GM21526 (cell line): Measurements from ENCODE around the gene EFNB2.

Experiments used
- ATAC-seq: cut with Tn5 transposase; IDR thresholded peaks from one replicate; pipeline ENCODE4 v1.9.1; 2021; ENCODE audit warnings: moderate library complexity; ENCODE audit not compliant: unreplicated experiment, low FRiP score

EFNB2 gene

DNA sequence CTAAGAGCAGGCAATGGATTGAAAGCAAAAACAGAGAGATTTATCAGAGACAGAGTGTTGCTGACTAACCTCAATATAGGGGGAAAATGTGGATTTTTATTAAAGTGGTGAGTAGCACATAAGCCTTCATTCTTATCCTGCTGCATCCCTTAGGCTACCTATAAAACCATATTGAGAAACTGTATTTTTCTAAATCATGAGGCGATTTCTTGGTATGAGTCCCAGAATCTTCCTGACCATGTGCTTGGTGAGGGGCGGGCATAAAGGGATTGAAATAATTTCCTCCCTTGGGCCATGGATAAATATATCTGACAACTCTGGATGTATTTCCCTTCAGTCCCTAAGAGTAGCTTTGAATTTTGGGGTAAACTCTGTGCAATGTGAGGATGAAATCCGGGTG lies 72.8 kb downstream of the EFNB2 start:
- no peak for ATAC-seq

DNA sequence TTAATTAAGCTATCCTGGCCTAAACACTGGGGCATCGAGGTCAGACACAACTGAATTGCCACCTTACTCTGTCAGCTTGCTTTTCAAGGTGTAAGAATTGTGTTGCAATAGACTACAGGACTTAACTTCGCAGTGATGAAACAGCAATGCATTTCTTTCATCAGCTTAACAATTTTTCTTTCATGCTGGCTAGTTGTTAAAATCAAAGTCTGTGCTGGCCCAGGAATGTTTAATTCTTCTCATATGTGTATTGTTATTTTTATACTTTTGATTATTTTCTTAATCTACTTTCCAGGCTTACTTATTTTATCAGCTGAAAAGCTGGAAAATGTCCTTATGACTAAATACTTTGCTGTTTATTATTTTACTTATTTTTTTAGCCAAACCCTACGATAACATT lies 79.7 kb downstream of the EFNB2 start:
- ATAC-seq: no peak

DNA sequence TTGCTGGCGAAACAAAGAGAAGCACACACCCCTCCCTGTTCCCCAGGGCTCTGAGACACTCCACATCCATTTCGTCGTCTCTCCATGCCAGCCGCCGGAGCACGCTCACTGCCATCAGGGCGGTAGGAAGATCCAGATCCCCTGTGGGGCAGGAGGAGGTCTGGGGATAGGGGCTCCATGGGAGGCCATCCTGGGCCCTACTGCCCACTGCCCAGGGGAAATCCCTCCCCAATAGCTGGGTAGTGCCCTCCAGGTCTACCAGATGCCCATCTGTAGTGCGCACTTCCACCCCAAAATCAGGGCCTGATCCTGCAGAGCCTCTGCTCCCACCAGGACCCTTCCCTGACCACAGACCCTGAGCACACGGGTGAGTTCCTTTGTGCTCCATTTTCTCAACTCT lies 80.3 kb downstream of the EFNB2 start:
- no peak for ATAC-seq

DNA sequence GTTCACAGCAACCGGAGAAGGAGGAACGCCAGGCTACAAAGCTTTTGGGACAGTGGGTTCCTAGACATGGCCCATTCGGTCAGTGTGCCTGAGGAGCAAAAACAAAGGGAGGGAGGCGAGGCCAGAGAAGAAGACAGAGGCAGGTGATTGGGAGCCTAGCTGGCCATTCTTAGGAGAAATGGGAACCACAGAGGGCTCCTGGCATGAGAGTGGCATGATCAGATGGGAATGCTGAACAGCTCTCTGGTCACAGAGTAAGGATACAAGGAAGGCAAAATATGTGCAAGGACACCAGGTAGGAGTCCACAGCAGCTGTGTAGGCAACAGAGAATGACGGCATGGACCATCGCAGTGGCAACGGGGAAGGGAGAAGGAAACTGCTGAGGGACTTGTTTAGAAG lies 82.4 kb downstream of the EFNB2 start:
- no peak for ATAC-seq

DNA sequence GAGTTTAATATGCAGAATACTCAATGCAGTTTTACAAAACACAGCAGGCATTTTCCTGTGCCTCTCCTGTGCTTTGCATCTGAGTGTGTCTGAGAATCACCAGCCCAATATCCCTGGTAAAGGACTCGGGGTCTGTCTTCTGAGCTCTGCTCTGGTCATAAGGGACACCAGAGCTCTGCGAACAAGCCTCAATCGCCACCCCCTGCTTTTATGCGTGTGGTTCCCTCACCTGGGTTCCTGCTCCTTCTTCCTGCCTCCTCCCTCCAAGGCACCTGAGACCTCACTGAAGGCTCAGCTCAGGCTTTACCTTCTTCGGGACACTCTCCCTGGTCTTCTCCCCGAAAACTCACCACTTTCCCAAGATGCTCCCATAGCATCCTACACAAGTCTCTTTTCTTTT lies 84.5 kb downstream of the EFNB2 start:
- ATAC-seq: no peak

DNA sequence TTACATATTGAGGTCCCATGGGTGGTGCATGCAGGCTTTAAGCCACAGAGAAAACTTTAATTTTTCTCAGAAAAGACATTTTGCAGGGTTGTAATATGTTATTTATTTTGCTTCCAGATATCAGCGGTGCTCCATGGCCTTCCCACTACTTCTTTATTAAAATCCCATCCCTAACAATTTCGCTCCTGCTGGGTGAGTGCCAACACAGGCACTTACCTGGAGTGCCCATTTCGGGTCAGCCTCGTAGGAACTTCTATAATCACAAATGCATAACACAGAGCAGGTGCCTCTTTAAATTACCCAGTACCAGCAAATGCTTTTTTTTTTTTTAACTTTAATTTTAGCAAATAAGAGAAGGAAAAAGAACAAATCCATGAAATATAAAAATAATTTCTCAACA lies 86.4 kb downstream of the EFNB2 start:
- ATAC-seq: no peak

DNA sequence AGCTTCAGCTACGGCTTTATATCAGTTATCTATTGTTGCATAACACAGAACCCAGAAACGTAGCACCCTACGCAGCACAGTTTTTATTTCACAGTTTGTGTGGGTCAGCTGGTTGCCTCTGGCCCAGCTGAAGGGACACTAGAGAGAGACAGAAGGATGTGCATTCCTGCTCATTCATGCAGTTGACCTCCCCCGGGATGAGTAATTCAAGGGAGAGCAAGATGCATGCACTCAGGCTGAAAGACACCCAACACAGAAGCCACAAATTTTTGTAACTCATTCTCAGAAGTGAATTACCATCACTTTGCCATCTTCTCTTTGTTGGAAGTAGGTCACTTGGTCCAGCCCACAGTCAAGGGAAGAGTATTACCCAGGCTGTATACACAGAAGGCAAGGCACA lies 89.5 kb downstream of the EFNB2 start:
- ATAC-seq: no peak

DNA sequence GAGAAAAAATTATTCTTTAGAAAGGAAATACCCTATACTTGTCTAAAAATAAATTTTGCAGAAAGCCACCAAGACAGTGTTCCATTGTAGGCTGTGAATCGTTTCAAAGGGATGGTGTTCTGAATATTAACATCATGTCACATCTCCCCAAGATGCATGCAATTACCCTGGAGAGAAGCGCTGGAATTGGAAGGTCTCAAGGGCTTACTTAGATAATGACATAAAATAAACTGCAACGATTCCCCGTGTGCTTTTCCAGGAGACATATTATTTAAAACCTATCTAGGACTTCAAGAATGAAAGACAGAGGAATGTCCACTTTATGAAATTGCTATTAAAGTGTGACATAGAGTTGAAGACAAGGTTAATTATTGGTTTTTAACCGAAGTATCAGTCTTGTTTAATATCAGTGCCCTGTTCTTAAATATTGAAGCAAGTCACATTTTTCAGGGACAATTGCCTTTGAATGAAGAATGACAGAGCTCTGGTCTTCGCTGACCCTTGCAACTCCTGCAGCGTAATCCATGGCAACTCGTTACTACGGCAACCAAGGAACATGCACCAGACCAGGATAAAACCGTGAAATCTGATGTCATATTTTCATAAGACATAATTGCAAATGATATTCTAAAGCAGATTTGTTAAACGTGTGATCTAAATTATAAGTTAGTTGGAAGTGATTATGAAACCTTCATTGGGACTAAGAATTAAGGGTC lies 91.7 kb downstream of the EFNB2 start:
- no peak for ATAC-seq

DNA sequence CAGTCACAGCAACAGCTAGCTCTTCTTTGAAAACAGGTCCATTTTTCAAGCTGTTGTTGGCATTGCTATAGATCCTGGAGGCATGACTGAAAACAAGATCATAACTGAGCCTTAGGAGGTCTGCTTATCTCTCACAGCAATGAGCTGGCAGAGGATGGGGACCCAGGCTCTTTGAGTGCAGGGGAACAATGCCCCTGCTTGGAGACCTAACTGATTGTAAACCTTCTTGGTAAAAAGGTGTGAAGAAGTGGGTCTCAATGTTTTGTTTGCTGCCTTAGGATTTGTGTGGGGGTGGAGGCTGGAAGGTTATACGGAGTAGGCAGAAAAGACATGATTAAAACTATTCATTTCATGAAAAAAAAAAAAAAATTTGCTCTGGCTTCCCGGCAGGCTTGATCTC lies 94.6 kb downstream of the EFNB2 start:
- no peak for ATAC-seq
